OCI-LY3 (cell line): ENCODE measurements around the gene CXXC5.

Experiments used
- EZH2phosphoT487 ChIP-seq: fragments of 200-600 bp; shearing (Covaris generic); IDR thresholded peaks from 2 replicates; pipeline ENCODE4 v1.6.1; 2018; ENCODE audit warnings: antibody characterized with exemption, mixed run types, low read depth
- TF ChIP-seq, protein P1 (sequence below): fragments of 200-600, 300-600 bp; sonication (generic); IDR thresholded peaks from 2 replicates; pipeline ENCODE4 v1.5.1; 2014; ENCODE audit warnings: antibody characterized with exemption, low read length, low read depth

DNA sequence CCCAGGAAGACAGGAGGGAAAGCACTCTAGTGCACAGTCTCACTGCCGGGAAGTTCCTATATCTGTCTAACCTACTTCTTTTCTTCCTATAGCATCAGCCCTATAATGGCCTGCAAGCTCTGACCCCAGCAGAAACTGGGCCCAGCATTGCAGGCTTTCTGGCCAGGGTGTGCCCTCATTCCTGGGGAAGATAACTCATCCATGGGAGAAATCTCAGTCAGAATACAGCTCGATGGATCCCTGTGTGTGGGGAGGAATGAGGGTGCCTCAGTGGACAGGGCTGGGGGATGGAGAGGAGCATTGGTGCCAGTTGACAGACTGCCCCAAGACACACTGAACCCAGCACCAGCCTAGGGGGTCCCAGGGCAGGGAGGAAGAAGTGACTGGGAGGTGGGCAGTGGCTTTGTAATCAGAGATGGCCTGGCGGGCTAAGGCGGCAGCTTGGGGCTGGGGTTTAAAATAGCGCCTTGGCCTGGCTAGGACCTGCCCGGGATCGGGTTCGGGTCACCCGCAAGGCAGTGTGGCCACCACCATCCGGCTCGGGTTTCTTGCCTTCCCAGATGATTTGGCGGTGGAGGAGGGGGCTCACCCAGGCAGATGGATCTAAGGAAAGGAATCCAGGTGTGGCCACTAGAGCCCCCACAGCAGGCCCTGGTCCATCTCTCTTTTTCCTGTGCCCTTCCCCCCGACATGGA lies 7.6 kb upstream of the CXXC5 start:
- no peak for TF ChIP-seq EZH2phosphoT487
- TF ChIP-seq, protein P1, sequence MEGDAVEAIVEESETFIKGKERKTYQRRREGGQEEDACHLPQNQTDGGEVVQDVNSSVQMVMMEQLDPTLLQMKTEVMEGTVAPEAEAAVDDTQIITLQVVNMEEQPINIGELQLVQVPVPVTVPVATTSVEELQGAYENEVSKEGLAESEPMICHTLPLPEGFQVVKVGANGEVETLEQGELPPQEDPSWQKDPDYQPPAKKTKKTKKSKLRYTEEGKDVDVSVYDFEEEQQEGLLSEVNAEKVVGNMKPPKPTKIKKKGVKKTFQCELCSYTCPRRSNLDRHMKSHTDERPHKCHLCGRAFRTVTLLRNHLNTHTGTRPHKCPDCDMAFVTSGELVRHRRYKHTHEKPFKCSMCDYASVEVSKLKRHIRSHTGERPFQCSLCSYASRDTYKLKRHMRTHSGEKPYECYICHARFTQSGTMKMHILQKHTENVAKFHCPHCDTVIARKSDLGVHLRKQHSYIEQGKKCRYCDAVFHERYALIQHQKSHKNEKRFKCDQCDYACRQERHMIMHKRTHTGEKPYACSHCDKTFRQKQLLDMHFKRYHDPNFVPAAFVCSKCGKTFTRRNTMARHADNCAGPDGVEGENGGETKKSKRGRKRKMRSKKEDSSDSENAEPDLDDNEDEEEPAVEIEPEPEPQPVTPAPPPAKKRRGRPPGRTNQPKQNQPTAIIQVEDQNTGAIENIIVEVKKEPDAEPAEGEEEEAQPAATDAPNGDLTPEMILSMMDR = no peak
